ENCODE results near the gene TGM4.
"Not testable (repeated sequence)": the region's sequence is repeated elsewhere in the genome, so short reads cannot be mapped to it uniquely, and the experiment has no call there.

TGM4 gene

DNA sequence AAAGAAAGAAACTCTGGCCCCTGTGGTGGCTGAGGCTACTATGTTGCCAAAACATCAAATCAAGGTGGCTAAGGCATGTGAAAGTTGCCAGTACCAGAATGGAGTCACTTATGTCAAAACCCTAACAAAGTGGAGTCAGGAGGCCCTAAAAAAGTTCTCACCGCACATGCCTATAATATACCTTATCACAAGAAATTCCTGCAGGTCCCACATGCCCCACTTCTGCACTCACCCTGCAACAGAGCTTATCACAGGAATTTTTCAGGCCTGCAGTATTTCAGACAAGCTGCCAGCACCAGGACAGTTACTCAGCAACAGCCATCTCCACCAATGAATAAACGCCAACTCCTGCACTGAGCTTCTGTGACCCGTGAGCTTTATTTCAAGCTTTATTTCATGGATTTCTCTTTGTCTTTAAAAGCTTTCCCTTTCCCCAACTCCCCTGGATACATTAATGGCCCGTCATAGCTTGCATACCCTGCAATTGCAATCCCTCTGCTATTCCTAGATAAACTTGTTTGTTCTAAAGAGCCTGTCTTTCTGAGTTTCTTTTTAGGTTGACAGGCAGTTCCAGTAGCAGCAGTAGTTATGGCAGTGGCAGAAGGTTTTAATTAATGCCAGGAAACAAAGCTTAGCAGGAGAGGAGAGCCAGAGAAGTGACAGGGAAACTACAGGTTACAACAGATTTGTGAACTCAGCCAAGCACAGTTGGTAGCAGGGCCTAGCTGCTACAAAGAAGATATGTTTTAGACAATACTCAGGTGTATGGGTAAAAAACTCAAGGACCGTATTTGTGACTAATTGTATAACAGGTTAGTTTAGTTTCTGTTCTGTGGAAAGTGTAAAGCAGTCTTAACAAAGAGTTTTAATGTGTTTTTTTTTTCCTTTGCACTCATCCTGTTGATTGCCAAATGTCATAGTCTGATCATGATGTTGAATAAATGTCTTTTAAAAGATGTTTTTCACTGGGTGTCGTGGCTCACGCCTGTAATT lies 28.6 kb upstream of the TGM4 start:
- Histone ChIP-seq H3K9me3 (ENCODE audit: insufficient read depth, low read length) (no peaks in the 10 kb centered on the region), H3K79me2 (ENCODE audit: insufficient read depth, low read length) (no peaks in the 10 kb centered on the region), H3K9ac (ENCODE audit: low read length) (no peak overlapping the region), H2AFZ (ENCODE audit: low read depth, low read length, severe bottlenecking) (no peak overlapping the region), H3K4me2 (ENCODE audit: low read depth, low read length, poor library complexity, severe bottlenecking) (no peak overlapping the region), H3K36me3 (ENCODE audit: low read length) (peaks cover 74% of the 10 kb centered on the region), H3K4me3 (ENCODE audit: insufficient read depth, low read length, poor library complexity, severe bottlenecking) (no peak overlapping the region), H3K27me3 (ENCODE audit: low read length) (no peaks in the 10 kb centered on the region), H3K27ac (ENCODE audit: low read depth, low read length) (no peak overlapping the region), H4K20me1 (ENCODE audit: low read depth, low read length) (no peaks in the 10 kb centered on the region), H3K9me2 (replicated peaks; ENCODE audit: insufficient read depth, low read length) (no peaks in the 10 kb centered on the region), H3F3A (ENCODE audit: insufficient read depth) (0 out of 2 replicates have a peak, but pooled peaks cover 7% of the 10 kb centered on the region)
- no peak for TF ChIP-seq EZH2phosphoT487 (conservative IDR thresholded peaks at IDR 0.05; ENCODE audit: low read length)
- TF ChIP-seq, protein P1, sequence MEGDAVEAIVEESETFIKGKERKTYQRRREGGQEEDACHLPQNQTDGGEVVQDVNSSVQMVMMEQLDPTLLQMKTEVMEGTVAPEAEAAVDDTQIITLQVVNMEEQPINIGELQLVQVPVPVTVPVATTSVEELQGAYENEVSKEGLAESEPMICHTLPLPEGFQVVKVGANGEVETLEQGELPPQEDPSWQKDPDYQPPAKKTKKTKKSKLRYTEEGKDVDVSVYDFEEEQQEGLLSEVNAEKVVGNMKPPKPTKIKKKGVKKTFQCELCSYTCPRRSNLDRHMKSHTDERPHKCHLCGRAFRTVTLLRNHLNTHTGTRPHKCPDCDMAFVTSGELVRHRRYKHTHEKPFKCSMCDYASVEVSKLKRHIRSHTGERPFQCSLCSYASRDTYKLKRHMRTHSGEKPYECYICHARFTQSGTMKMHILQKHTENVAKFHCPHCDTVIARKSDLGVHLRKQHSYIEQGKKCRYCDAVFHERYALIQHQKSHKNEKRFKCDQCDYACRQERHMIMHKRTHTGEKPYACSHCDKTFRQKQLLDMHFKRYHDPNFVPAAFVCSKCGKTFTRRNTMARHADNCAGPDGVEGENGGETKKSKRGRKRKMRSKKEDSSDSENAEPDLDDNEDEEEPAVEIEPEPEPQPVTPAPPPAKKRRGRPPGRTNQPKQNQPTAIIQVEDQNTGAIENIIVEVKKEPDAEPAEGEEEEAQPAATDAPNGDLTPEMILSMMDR (IDR thresholded peaks at IDR 0.05; ENCODE audit: insufficient read depth, low read length, poor library complexity, severe bottlenecking) = no peak

DNA sequence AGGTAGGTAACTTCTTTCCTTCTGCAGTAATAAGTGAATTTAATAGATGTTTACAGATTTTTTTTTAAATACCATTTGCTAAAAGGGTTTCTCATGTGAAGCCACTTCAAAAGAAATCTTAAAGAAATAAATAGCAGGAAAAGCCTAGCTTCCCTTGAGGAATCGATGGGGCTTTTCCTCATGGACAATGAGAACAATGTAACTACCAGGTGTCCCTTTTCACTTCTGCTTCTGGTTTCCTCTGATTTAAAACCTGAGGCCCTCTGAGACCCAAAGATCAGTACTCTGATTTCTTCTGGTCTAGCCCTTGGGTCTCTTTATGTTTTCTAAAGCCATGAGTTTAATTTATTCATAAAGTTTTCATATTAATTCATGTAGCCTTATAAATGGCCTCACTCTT lies 25.8 kb upstream of the TGM4 start:
- Histone ChIP-seq H3K9ac (ENCODE audit: low read length) (no peak overlapping the region), H3K4me3 (ENCODE audit: insufficient read depth, low read length, poor library complexity, severe bottlenecking) (no peak overlapping the region), H3K27me3 (ENCODE audit: low read length) (no peaks in the 10 kb centered on the region), H3K4me2 (ENCODE audit: low read depth, low read length, poor library complexity, severe bottlenecking) (no peak overlapping the region), H2AFZ (ENCODE audit: low read depth, low read length, severe bottlenecking) (no peak overlapping the region), H3F3A (ENCODE audit: insufficient read depth) (0 out of 2 replicates have a peak, but pooled peaks cover 7% of the 10 kb centered on the region), H3K79me2 (ENCODE audit: insufficient read depth, low read length) (no peaks in the 10 kb centered on the region), H3K27ac (ENCODE audit: low read depth, low read length) (no peak overlapping the region), H3K36me3 (ENCODE audit: low read length) (peaks cover 81% of the 10 kb centered on the region), H4K20me1 (ENCODE audit: low read depth, low read length) (no peaks in the 10 kb centered on the region), H3K9me3 (ENCODE audit: insufficient read depth, low read length) (no peaks in the 10 kb centered on the region), H3K9me2 (replicated peaks; ENCODE audit: insufficient read depth, low read length) (no peaks in the 10 kb centered on the region)
- TF ChIP-seq, protein P1 (IDR thresholded peaks at IDR 0.05; ENCODE audit: insufficient read depth, low read length, poor library complexity, severe bottlenecking) = no peak
- TF ChIP-seq EZH2phosphoT487 (conservative IDR thresholded peaks at IDR 0.05; ENCODE audit: low read length) = no peak

DNA sequence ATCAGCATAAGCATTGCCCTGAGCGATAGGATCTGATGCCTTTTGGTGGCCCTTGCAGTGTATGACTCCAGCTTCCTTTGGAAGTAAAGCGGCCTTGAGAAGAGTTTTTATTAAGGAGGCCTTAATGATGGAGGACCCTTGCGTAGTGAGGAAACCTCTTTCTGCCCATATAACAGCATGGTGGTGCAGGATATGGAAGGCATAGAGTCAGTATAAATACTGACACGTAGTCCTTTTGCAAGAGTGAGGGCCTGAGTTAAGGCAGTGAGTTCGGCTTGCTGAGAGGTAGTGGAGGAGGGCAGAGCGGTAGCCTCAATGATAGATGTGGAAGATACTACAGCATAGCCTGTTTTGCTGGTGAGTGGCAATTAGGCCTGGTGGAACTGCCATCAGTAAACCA lies 17.7 kb upstream of the TGM4 start:
- not testable (repeated sequence) for H4K20me1 ChIP-seq (ENCODE audit: low read depth, low read length); H3K27me3 ChIP-seq (ENCODE audit: low read length); H3F3A ChIP-seq (ENCODE audit: insufficient read depth); H3K4me3 ChIP-seq (ENCODE audit: insufficient read depth, low read length, poor library complexity, severe bottlenecking); H3K9ac ChIP-seq (ENCODE audit: low read length); H2AFZ ChIP-seq (ENCODE audit: low read depth, low read length, severe bottlenecking); H3K9me3 ChIP-seq (ENCODE audit: insufficient read depth, low read length); H3K27ac ChIP-seq (ENCODE audit: low read depth, low read length); H3K4me2 ChIP-seq (ENCODE audit: low read depth, low read length, poor library complexity, severe bottlenecking); H3K9me2 ChIP-seq (replicated peaks; ENCODE audit: insufficient read depth, low read length); H3K79me2 ChIP-seq (ENCODE audit: insufficient read depth, low read length)
- H3K36me3 ChIP-seq (ENCODE audit: low read length) = peaks cover 31% of the 10 kb centered on the region

DNA sequence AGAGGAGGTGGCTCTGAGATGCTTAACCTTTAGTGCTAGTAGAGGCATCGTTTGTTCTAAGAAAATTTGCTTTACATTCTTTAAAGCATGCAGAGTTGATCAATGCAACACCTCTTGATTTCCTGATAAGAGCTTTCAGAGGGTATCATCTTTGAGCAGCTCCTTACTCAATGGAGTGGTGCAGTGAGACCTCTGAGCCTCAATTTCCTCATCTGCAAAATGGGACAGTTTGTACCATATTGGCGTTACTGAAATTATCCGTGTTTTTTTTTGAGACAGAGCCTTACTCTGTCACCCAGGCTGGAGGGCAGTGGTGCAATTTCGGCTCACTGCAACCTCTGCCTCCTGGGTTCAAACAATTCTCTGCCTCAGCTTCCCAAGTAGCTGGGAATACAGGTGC lies 14.3 kb upstream of the TGM4 start:
- no peaks in the 10 kb centered on the region for H3F3A ChIP-seq (ENCODE audit: insufficient read depth)
- H4K20me1 ChIP-seq (ENCODE audit: low read depth, low read length) = no peaks in the 10 kb centered on the region
- H3K4me3 ChIP-seq (ENCODE audit: insufficient read depth, low read length, poor library complexity, severe bottlenecking) = no peak overlapping the region
- no peak overlapping the region for H3K27ac ChIP-seq (ENCODE audit: low read depth, low read length)
- no peaks in the 10 kb centered on the region for H3K79me2 ChIP-seq (ENCODE audit: insufficient read depth, low read length)
- H3K36me3 ChIP-seq (ENCODE audit: low read length) = no peaks in the 10 kb centered on the region
- H3K27me3 ChIP-seq (ENCODE audit: low read length) = no peaks in the 10 kb centered on the region
- H2AFZ ChIP-seq (ENCODE audit: low read depth, low read length, severe bottlenecking) = no peak overlapping the region
- H3K9me3 ChIP-seq (ENCODE audit: insufficient read depth, low read length) = no peaks in the 10 kb centered on the region
- H3K9ac ChIP-seq (ENCODE audit: low read length) = no peak overlapping the region
- no peaks in the 10 kb centered on the region for H3K9me2 ChIP-seq (replicated peaks; ENCODE audit: insufficient read depth, low read length)
- no peak overlapping the region for H3K4me2 ChIP-seq (ENCODE audit: low read depth, low read length, poor library complexity, severe bottlenecking)
- no peak for TF ChIP-seq EZH2phosphoT487 (conservative IDR thresholded peaks at IDR 0.05; ENCODE audit: low read length)
- TF ChIP-seq, protein P1 (IDR thresholded peaks at IDR 0.05; ENCODE audit: insufficient read depth, low read length, poor library complexity, severe bottlenecking) = no peak
